NCI-H1436 (cell line): Measurements from ENCODE around the gene TJP3.

Source experiments
- DNase-seq: peaks from one replicate; lab custom pipeline; 2025; lab: John Stamatoyannopoulos, UW

The TJP3 gene

GRCh38 chr19:3784607-3785450 is 76.6 kb downstream of the TJP3 start:
- DNase-seq: no peak

GRCh38 chr19:3785451-3785937 is 77.3 kb downstream of the TJP3 start:
- DNase-seq: no peak

DNA sequence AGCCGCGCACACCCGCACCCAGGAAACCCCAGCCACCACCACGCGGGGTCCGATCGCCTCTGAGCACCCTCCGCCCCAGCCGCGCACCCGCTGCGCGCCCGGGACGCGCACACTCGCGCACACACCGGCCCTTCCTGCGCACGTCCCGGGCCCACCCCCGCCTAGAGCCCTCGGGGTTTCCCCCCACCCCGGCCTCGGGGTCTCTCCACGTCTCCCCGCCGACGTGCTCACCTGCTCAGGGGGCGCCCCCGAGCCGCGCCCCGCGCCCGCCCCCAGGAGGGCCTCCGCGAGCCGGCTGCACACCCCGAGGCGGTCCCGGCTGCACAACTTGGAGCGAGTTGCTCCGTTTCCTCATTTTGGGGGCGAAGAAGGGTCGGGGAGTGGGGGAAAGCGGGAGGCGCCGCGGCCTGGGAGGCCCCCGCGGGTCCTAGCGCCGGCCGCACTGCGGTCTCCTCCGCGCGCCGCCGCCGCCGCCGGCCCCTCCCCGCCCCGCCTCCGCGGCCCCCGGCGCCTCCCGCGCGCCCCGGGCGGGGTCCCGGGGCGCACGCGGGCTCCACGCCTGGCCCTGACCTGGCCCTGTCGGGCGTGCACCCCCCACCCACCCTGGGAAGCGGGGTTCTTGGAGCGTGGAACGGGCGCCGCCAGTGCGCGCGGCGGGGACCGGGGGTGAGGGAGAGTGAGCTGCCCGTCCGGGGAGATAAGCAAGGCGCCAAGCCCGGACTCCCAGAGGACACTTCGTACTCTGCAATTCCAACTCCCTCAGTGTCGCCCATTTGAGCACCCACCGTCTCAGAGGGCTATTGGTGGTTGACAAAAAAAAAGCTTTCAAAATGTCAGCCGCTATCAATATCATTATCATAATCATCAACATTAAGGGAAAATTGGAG is 78.0 kb downstream of the TJP3 start, which contains the start of gene MATK:
TSS of gene MATK (minus strand) at position 444 of the 887 bp plus-strand sequence. CDS start 1,246 bp downstream, outside the sequence.
- DNase-seq: no peak

- no peak for DNase-seq
These were observed 81.0 kb downstream of the TJP3 start for GRCh38 chr19:3788996-3789778.

DNA sequence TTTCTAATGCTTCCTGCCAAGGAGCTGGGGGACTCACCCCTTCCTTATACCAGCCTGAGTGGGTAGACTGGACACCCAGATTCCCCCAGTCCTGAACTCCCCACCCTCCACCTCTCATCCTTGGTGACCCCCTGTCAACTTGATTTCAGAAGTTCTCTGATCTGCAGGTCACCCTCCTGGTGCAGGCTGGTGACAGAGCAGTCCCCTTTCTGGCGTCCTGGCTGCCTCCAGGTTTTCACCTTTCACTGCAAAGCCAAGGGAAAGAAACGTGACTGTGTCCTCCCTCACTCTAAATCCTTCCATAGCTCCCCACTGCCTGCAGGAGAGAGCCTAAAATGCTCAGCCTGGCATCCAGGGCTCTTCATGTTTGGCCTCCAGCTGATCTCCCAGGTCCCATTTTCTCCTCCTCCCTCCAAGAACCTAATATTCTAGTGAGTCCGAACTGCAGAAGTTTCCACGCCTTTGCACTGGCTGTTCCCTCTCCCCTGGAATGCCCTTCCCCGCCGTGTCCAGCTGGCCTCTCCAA is 82.1 kb downstream of the TJP3 start:
- DNase-seq: no peak

DNA sequence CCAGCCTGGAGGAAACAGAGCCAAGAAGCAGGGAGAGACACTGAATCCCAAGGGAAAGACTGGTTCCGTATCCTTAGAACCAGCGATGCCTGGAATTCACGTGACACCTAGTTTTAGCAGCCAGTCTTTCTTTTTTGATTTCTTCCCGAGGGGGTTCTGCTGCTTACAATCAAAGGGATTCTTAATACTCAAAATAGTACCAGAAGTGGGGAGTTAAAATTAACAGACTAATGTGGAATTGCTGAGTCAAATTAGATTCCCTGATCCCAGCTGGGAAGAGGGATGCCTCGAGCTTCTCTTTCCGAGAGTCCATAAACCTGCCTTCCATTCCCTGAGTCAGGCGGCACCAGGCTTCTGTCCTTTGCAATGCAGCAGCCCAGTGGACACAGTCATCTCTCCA is 82.8 kb downstream of the TJP3 start:
- DNase-seq: no peak

DNA sequence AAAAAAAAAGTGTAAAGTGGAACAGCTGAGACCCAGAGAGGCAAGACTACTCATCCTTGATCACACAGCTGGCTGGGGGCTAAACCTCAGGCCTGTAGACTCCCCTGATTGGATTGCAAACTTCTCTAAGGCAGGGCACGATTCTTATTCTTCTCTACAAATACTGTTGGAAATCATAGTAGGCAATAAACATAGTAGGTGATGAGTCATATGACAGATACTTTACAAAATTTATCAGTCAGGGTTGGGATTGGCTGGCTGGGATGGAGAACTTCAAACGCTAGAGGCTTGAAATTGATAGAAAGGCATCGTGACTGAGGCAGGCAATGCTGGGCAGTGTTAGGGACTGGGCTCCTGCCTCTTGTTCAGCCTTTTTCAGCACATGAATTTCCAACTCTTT is 83.9 kb downstream of the TJP3 start:
- DNase-seq: no peak

DNA sequence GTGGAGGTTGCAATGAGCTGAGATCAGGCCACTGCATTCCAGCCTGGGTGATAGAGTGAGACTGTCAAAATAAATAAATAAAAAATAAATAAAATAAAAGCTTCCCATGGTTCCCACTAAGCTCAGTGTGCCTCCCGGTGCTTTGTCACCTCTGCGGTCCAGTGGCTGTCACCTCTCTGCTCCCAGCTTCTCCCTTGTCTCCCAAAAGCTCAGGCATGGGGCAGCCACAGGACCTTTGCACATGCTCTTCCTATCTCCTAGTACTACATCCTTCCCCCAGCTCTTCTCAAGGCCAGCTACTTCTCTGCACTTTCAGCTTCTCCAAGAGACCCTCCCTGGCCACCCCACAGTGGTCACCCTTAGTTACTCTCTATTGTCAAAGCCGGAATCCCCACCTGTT is 85.6 kb downstream of the TJP3 start:
- DNase-seq: no peak

DNA sequence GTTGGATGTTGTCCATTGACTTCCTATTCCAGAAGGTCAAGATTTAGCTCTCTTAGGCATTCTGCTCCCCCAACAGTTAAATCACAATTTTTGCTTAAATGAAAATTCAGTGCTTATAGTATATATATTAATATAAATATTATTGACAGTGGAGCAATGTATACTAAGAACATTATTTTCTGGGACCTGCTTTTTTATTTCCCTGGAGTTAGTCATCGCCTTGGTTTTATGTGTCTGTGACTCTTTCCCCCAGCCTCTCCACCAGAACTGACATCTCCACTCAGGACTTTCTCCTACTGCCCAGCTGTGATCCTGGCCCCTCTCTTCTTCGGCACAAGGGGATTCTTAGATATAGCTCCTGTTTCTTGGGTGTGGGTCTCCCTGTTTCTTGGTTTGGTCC is 88.2 kb downstream of the TJP3 start:
- DNase-seq: no peak

DNA sequence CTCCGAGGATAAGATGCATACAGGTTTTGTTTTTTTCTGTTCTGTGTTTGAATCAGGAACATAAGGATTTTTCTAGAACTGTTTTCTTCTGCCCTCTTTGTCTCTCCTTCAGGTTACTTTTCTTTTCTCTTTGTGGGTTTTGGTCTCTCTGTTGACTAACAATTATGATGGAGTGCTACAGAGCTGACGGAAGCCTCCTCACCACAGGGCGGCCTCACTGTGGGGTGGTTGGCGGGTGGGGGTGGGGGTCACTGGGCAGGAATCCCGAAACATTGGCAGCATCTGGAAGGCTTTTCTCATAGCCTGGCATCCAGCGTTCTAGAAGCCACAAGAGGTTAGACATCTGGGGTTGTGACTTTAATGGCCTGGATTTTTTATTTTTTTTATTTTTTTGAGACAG is 90.0 kb downstream of the TJP3 start:
- DNase-seq: no peak
